Measurements from ENCODE around the gene RGMB.

DNA sequence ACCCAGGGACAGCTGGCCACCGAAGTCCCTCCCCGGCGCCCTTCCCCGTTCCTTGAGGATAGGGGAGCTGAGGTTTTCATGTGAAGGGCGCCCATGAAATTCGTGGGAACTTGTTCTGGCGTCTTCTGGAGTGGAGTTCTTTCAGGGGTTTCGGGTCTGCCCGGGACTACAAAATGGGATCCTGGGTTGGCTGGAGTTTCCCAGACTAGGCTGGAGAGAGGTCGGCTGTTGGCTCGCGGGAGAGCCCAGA is 3.6 kb upstream of the RGMB start:
- no peak for TF ChIP-seq POLR2AphosphoS5 (IDR thresholded peaks at IDR 0.05; ENCODE audit: borderline replicate concordance, low read depth, low read length)
- TF ChIP-seq EZH2 (IDR thresholded peaks at IDR 0.05), result no peak
